ENCODE data around the gene HNRNPLL.
"Not testable (repeated sequence)": the region's sequence is repeated elsewhere in the genome, so short reads cannot be mapped to it uniquely, and the experiment has no call there.

Gene HNRNPLL

GRCh38 chr2:38553554-38553953, 49.2 kb downstream of the HNRNPLL start:
- DNase-seq (ENCODE audit: low read depth in 3 of 3), result no peak

- DNase-seq (ENCODE audit: low read depth in 3 of 3), result no peak
These were observed 50.5 kb downstream of the HNRNPLL start for GRCh38 chr2:38552259-38552658.

- no peak for DNase-seq (ENCODE audit: low read depth in 3 of 3)
These were observed 51.0 kb downstream of the HNRNPLL start for GRCh38 chr2:38551746-38552145.

- no peak for DNase-seq (ENCODE audit: low read depth in 3 of 3)
These were observed 51.6 kb downstream of the HNRNPLL start for GRCh38 chr2:38551171-38551570.

- DNase-seq (ENCODE audit: low read depth in 3 of 3), result no peak
These were observed 52.9 kb downstream of the HNRNPLL start for GRCh38 chr2:38549851-38550250.

GRCh38 chr2:38549071-38549704, 53.5 kb downstream of the HNRNPLL start:
- DNase-seq (ENCODE audit: low read depth in 3 of 3), result no peak

- DNase-seq (ENCODE audit: low read depth in 3 of 3), result no peak
These were observed 54.9 kb downstream of the HNRNPLL start for GRCh38 chr2:38547791-38548190.

- DNase-seq (ENCODE audit: low read depth in 3 of 3), result no peak
These were observed 56.1 kb downstream of the HNRNPLL start for GRCh38 chr2:38546585-38546984.

GRCh38 chr2:38546064-38546463, 56.7 kb downstream of the HNRNPLL start:
- DNase-seq (ENCODE audit: low read depth in 3 of 3), result no peak

GRCh38 chr2:38542248-38542631, 60.5 kb downstream of the HNRNPLL start:
- DNase-seq (ENCODE audit: low read depth in 3 of 3), result not testable (repeated sequence)

GRCh38 chr2:38540580-38541286, 62.0 kb downstream of the HNRNPLL start:
- DNase-seq (ENCODE audit: low read depth in 3 of 3), result no peak

- DNase-seq (ENCODE audit: low read depth in 3 of 3), result no peak
These were observed 63.6 kb downstream of the HNRNPLL start for GRCh38 chr2:38539086-38539485.

- DNase-seq (ENCODE audit: low read depth in 3 of 3), result no peak
These were observed 64.7 kb downstream of the HNRNPLL start for GRCh38 chr2:38537937-38538525.

- not testable (repeated sequence) for DNase-seq (ENCODE audit: low read depth in 3 of 3)
These were observed 65.4 kb downstream of the HNRNPLL start for GRCh38 chr2:38537296-38537695.

- DNase-seq (ENCODE audit: low read depth in 3 of 3), result peak; percentile 55 to 81 (median 66)
These were observed 66.8 kb downstream of the HNRNPLL start for GRCh38 chr2:38535744-38536506.

GRCh38 chr2:38535404-38535743, 67.4 kb downstream of the HNRNPLL start:
- DNase-seq (ENCODE audit: low read depth in 3 of 3), result no peak

GRCh38 chr2:38534746-38535403, 67.9 kb downstream of the HNRNPLL start:
- DNase-seq (ENCODE audit: low read depth in 3 of 3), result no peak

GRCh38 chr2:38533757-38534545, 68.8 kb downstream of the HNRNPLL start:
- no peak for DNase-seq (ENCODE audit: low read depth in 3 of 3)

- DNase-seq (ENCODE audit: low read depth in 3 of 3), result no peak
These were observed 69.5 kb downstream of the HNRNPLL start for GRCh38 chr2:38533180-38533579.

GRCh38 chr2:38532366-38532765, 70.4 kb downstream of the HNRNPLL start:
- DNase-seq (ENCODE audit: low read depth in 3 of 3), result no peak

GRCh38 chr2:38529208-38529607, 73.5 kb downstream of the HNRNPLL start:
- no peak for DNase-seq (ENCODE audit: low read depth in 3 of 3)
